Suprapubic skin (tissue), 3 donors: ENCODE measurements around the gene ACYP2.

ENCODE experiments used
- CTCF ChIP-seq, 2 donors: fragments of 200-600 bp in 1 of 2; fragments of 450-650 bp in 1 of 2; sonication (generic) in 1 of 2; IDR thresholded peaks; one replicate each; pipeline ENCODE4 v1.5.1; 2016 to 2019; ENCODE audit warnings: antibody characterized with exemption in 2 of 2, mild to moderate bottlenecking in 1 of 2, moderate library complexity in 1 of 2
- POLR2AphosphoS5 ChIP-seq, 3 donors: sonication (generic); formaldehyde crosslinking; IDR thresholded peaks; one replicate each; pipeline ENCODE4 v1.6.1; 2017; ENCODE audit warnings: antibody characterized with exemption in 3 of 3

GRCh38 chr2:54122171-54122935 is 6.9 kb downstream of the ACYP2 start:
- TF ChIP-seq CTCF (IDR thresholded peaks at IDR 0.05) (no peak), POLR2AphosphoS5 (IDR thresholded peaks at IDR 0.05) (no peak)
